ENCODE data around the gene EFCAB11.

- TF ChIP-seq MLX (CRISPR knock-in tag; conservative IDR thresholded peaks at IDR 0.05) (no peak), KAT7 (CRISPR knock-in tag; IDR thresholded peaks at IDR 0.05; ENCODE audit: borderline replicate concordance) (no peak), POLR2AphosphoS5 (IDR thresholded peaks at IDR 0.05; ENCODE audit: control insufficient read depth, insufficient read depth, low read depth, low read length) (no peak), NONO (IDR thresholded peaks at IDR 0.05; ENCODE audit: low read depth in 2 of 2, low read length in 1 of 2) (no peak), DPF2 (IDR thresholded peaks at IDR 0.05) (no peak)
- TF ChIP-seq, protein P1, sequence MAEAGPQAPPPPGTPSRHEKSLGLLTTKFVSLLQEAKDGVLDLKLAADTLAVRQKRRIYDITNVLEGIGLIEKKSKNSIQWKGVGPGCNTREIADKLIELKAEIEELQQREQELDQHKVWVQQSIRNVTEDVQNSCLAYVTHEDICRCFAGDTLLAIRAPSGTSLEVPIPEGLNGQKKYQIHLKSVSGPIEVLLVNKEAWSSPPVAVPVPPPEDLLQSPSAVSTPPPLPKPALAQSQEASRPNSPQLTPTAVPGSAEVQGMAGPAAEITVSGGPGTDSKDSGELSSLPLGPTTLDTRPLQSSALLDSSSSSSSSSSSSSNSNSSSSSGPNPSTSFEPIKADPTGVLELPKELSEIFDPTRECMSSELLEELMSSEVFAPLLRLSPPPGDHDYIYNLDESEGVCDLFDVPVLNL (CRISPR knock-in tag; IDR thresholded peaks at IDR 0.05; ENCODE audit: low read depth), result no peak
- TF ChIP-seq, protein P2, sequence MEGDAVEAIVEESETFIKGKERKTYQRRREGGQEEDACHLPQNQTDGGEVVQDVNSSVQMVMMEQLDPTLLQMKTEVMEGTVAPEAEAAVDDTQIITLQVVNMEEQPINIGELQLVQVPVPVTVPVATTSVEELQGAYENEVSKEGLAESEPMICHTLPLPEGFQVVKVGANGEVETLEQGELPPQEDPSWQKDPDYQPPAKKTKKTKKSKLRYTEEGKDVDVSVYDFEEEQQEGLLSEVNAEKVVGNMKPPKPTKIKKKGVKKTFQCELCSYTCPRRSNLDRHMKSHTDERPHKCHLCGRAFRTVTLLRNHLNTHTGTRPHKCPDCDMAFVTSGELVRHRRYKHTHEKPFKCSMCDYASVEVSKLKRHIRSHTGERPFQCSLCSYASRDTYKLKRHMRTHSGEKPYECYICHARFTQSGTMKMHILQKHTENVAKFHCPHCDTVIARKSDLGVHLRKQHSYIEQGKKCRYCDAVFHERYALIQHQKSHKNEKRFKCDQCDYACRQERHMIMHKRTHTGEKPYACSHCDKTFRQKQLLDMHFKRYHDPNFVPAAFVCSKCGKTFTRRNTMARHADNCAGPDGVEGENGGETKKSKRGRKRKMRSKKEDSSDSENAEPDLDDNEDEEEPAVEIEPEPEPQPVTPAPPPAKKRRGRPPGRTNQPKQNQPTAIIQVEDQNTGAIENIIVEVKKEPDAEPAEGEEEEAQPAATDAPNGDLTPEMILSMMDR (IDR thresholded peaks at IDR 0.05 in 2 of 3, conservative IDR thresholded peaks at IDR 0.05 in 1 of 3; ENCODE audit: insufficient read depth in 2 of 3, low read depth in 1 of 3, low read length in 3 of 3), result no peak
Measured at GRCh38 chr14:89978656-89979055, 24.1 kb upstream of the EFCAB11 start.
